DOHH2 (cell line): ENCODE results near the gene PPIE.
"Not testable (repeated sequence)": the region's sequence is repeated elsewhere in the genome, so short reads cannot be mapped to it uniquely, and the experiment has no call there.

Experiments used
- EZH2phosphoT487 ChIP-seq: fragments of 200-600 bp; sonication (generic); IDR thresholded peaks from 2 replicates; pipeline ENCODE4 v1.6.1; 2017; ENCODE audit warnings: borderline replicate concordance, mild to moderate bottlenecking, antibody characterized with exemption, low read length, moderate library complexity, mixed read lengths
- TF ChIP-seq, protein P1 (sequence below): fragments of 200-600 bp; sonication (generic); IDR thresholded peaks from one replicate; pipeline ENCODE4 v1.5.1; 2014; ENCODE audit warnings: antibody characterized with exemption, mild to moderate bottlenecking, low read depth, low read length; ENCODE audit not compliant: poor library complexity, severe bottlenecking

DNA sequence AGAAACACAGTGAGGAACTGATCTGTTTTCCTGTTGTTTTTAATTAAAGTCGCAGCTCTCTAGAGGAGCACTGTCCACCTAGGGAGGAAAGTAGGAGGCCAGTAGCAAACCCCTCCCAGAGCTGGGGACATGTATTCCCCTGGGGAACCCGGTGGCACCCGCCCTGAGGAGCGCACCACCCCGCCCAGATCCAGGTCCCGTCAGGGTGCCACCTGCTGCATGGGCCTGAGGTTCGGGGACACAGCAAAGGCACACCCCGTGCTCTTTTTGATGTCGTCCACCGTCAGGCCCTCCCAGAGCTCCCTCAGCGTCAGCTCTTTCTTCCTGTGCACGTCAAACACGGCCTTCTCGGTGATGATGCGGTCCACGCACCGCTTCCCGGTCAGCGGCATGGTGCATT lies 30.8 kb downstream of the PPIE start:
- TF ChIP-seq, protein P1, sequence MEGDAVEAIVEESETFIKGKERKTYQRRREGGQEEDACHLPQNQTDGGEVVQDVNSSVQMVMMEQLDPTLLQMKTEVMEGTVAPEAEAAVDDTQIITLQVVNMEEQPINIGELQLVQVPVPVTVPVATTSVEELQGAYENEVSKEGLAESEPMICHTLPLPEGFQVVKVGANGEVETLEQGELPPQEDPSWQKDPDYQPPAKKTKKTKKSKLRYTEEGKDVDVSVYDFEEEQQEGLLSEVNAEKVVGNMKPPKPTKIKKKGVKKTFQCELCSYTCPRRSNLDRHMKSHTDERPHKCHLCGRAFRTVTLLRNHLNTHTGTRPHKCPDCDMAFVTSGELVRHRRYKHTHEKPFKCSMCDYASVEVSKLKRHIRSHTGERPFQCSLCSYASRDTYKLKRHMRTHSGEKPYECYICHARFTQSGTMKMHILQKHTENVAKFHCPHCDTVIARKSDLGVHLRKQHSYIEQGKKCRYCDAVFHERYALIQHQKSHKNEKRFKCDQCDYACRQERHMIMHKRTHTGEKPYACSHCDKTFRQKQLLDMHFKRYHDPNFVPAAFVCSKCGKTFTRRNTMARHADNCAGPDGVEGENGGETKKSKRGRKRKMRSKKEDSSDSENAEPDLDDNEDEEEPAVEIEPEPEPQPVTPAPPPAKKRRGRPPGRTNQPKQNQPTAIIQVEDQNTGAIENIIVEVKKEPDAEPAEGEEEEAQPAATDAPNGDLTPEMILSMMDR: not testable (repeated sequence)
- not testable (repeated sequence) for TF ChIP-seq EZH2phosphoT487
